Daoy (cell line): ENCODE data around the gene PTPRG. TPM values are rescaled to one million over a fixed set of nuclear protein-coding genes. Genes with fewer than 3 reads are reported as not detected.

Experiments used
- DNase-seq: peaks from one replicate; pipeline ENCODE4 v3.0.0-alpha.2; 2015; ENCODE audit warnings: low read depth
- total RNA-seq: library from RNA; depleted of rRNA; stranded (reverse); fragments of >200 nt; shearing (Covaris generic); gene quantifications from 2 replicates; pipeline ENCODE4 v1.2.3, GENCODE V29; 2014

PTPRG gene
- total RNA-seq, 1 experiment from 2014 or later: 9.1 TPM

DNA sequence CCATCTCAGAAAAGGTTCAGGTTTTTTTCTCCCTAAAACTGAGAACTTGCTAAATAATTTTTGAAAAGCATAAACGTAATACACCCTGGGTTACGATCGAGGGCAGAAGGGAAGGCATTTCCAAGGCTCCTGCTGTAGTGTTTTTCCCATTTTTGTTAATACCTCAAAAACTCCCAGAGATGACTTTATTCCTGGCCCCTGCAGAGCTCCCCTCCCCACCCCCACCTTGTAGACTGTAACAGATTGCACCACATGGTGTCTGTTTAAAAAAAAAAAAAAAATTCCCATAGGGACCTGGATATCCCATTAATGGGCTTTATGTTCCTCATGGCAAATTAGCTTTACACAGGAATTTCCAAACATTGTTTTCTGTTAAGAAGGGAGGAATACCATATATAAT, 773.8 kb downstream of the PTPRG start:
- DNase-seq: no peak

DNA sequence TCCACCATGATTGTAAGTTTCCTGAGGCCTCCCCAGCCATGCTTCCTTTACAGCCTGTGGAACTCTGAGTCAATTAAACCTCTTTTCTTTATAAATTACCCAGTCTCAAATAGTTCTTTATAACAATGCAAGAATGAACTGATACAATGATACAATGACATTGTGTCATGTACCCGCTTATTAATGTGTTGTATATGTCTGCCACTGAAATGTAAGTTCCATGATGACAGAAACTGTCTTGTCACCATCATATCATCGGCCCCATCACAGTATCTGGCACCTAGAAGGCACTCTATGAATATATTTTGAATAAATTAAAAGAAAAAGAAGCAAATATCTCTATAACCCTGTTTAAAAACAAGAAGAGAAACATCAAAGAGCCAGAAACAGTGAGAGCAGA, 782.4 kb downstream of the PTPRG start:
- no peak for DNase-seq
